ENCODE data around the gene EPC1.
A peak's percentile ranks its signal among the peaks of the same experiment; 100 is the strongest.

Gene EPC1

GRCh38 chr10:32298075-32298812, 48.7 kb downstream of the EPC1 start:
- DNase-seq (ENCODE audit: low spot score in 2 of 2): no peak

DNA sequence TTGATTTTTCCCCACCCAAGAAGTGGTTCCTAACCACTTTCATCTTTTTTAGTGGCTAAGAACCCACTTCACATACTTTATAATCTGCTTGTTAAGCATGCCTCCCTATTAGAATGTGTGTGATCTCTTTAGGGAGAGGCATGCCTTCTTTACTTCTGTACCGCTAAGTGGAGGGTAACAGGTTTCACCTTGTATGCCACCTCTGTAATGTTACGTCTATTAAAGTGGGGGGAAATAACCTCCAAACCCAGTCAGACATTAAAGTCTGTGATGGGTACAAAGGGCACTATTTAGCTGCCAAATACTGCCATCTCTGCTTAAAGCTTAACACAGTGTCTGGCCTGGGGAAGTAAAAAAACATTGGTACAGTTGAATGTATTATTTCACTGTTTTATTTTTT, 51.9 kb downstream of the EPC1 start:
- peaks cover 24% of the 10 kb centered on the region for H3K4me1 Mint-ChIP-seq
- DNase-seq (ENCODE audit: low spot score in 2 of 2) (no peak), ATAC-seq (no peak)
- no peaks in the 10 kb centered on the region for H3K9me3 Mint-ChIP-seq
- H3K4me3 Mint-ChIP-seq: no peak overlapping the region
- H3K27ac Mint-ChIP-seq: peak overlapping the region; percentile 69
- peaks cover 74% of the 10 kb centered on the region for H3K36me3 Mint-ChIP-seq

More at GRCh38 chr10:32298075-32298812, 48.7 kb downstream of the EPC1 start:
- Mint-ChIP-seq H3K27ac (peak overlapping the region; percentile 77), H3K36me3 (peaks cover 68% of the 10 kb centered on the region), H3K9me3 (no peaks in the 10 kb centered on the region), H3K4me3 (peak overlapping the region; percentile 53), H3K4me1 (peaks cover 37% of the 10 kb centered on the region)
- ATAC-seq: no peak

DNA sequence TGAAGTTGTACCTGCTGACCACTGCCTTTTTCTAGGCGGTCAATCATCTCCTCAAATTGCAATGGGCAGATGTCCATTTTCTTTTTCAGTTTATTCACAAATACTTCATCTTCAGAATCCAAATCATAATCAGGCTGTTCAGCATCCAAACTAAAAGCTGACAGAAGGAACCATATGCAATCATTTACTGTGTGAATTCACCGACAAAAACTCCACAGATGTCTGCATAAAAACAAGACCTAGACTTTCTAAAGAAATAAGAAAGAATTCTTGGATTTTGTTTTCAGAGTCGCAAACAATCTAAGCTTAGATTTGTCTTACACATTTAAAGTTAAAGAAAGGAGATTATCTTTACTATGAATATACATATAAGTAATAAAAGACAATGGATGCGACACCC, 53.4 kb downstream of the EPC1 start:
- Mint-ChIP-seq H3K36me3 (peaks cover 76% of the 10 kb centered on the region), H3K4me1 (peaks cover 14% of the 10 kb centered on the region), H3K27ac (peak overlapping the region; percentile 32), H3K4me3 (no peak overlapping the region), H3K9me3 (no peaks in the 10 kb centered on the region)
- ATAC-seq: no peak
- DNase-seq (ENCODE audit: low spot score in 2 of 2): no peak

GRCh38 chr10:32279795-32280194, 67.2 kb downstream of the EPC1 start:
- no peaks in the 10 kb centered on the region for H3K9me3 Mint-ChIP-seq
- H3K27ac Mint-ChIP-seq: no peak overlapping the region
- H3K36me3 Mint-ChIP-seq: peaks cover 94% of the 10 kb centered on the region
- H3K4me1 Mint-ChIP-seq: no peaks in the 10 kb centered on the region
- ATAC-seq: no peak
- H3K4me3 Mint-ChIP-seq: no peak overlapping the region
- DNase-seq (ENCODE audit: low spot score in 2 of 2): no peak

GRCh38 chr10:32273336-32273735, 73.6 kb downstream of the EPC1 start:
- DNase-seq (ENCODE audit: low spot score in 2 of 2) (no peak), ATAC-seq (no peak)
- peaks cover 99% of the 10 kb centered on the region for H3K36me3 Mint-ChIP-seq
- no peak overlapping the region for H3K4me3 Mint-ChIP-seq
- H3K9me3 Mint-ChIP-seq: no peaks in the 10 kb centered on the region
- H3K27ac Mint-ChIP-seq: no peak overlapping the region
- peaks cover 6% of the 10 kb centered on the region for H3K4me1 Mint-ChIP-seq

GRCh38 chr10:32271617-32272016, 75.3 kb downstream of the EPC1 start:
- peaks cover 99% of the 10 kb centered on the region for H3K36me3 Mint-ChIP-seq
- H3K4me1 Mint-ChIP-seq: peaks cover 6% of the 10 kb centered on the region
- DNase-seq (ENCODE audit: low spot score in 2 of 2) (no peak), ATAC-seq (no peak)
- H3K27ac Mint-ChIP-seq: peak overlapping the region; percentile 51
- H3K9me3 Mint-ChIP-seq: no peaks in the 10 kb centered on the region
- H3K4me3 Mint-ChIP-seq: no peak overlapping the region

DNA sequence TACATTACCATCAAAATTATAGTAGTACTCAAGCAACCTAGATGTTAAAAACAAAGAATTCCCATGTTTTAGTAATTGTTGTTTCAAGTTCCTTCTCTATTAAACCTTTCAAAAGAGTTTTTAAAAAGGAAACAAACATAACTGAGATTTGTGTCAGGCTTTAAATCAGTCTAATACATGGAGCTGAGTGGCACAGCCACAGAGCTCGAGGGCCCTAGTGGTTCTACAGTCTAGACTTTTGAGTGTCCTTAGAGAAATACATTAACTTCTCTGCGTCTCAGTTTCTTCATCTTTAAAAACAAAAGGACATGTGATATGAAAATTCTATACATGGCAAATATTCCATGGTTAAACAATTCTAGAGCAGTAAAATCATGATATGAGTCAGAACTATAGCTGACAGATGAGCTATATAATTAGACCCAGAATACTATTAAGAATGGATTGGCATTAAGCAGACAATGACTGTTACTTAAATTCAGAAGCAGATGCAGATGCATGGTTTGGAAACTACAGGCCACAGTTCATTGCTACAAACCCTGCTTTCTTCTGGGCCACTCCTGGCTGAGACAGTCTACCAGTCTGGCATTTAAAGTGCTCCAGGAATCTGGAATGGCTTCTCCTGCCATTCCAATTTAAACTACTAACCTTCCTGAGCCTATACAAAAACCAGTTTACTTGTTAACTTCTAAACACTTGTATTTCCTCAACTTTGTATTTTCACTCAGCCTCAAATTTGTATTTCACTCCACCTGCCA, 77.4 kb downstream of the EPC1 start:
- no peaks in the 10 kb centered on the region for H3K9me3 Mint-ChIP-seq
- no peak overlapping the region for H3K4me3 Mint-ChIP-seq
- peak overlapping the region; percentile 56 for H3K27ac Mint-ChIP-seq
- no peak for ATAC-seq
- peaks cover 80% of the 10 kb centered on the region for H3K36me3 Mint-ChIP-seq
- peaks cover 6% of the 10 kb centered on the region for H3K4me1 Mint-ChIP-seq
- DNase-seq (ENCODE audit: low spot score in 2 of 2): peak in 1 of 2 donors; percentile 7

DNA sequence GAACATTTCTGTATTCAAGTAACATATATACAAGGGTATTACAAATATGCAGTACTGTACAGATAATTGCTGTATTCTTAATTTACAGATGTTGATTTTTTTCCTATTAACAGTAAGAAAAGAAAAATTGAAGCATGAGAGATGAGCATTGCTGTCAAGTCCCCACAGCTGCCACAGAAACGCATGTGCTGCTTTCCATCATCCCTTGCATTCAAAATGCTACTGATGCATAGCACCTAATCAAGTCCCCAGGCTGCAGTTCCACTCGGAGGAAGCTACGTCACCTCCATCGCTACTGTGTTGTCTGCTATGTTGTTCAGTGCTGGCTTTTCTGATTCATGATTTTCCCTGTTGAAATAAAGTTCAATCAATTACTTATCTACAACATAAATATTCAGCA, 78.2 kb downstream of the EPC1 start:
- ATAC-seq (no peak), DNase-seq (ENCODE audit: low spot score in 2 of 2) (peak in 1 of 2 donors; percentile 35)
- no peak overlapping the region for H3K27ac Mint-ChIP-seq
- no peak overlapping the region for H3K4me3 Mint-ChIP-seq
- H3K36me3 Mint-ChIP-seq: peaks cover 73% of the 10 kb centered on the region
- no peaks in the 10 kb centered on the region for H3K9me3 Mint-ChIP-seq
- H3K4me1 Mint-ChIP-seq: peaks cover 6% of the 10 kb centered on the region

DNA sequence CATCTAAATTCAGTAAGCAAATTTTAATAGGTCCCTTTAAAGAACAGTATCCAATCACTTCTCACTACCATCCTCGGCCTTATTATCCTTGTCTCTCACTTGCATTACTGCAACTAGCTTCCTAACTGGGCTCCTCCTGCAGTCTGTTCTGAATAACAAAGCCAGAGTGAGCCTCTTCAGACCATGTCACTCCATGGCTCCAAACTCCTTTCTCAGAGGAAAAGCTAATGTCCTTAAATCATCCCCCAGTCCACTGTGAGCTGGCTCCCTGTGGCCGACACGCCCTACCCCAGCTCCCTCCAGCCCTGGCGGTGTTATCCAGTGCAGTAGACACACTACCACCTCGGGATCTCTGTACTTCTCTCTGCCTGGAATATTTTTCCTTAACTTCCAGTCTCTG, 80.0 kb downstream of the EPC1 start:
- no peak overlapping the region for H3K4me3 Mint-ChIP-seq
- H3K4me1 Mint-ChIP-seq: peaks cover 6% of the 10 kb centered on the region
- no peaks in the 10 kb centered on the region for H3K9me3 Mint-ChIP-seq
- ATAC-seq (no peak), DNase-seq (ENCODE audit: low spot score in 2 of 2) (peak in 1 of 2 donors; percentile 43)
- peak overlapping the region; percentile 1 for H3K27ac Mint-ChIP-seq
- peaks cover 55% of the 10 kb centered on the region for H3K36me3 Mint-ChIP-seq

- no peak overlapping the region for H3K4me3 Mint-ChIP-seq
- H3K9me3 Mint-ChIP-seq: no peaks in the 10 kb centered on the region
- ATAC-seq: no peak
- peaks cover 51% of the 10 kb centered on the region for H3K36me3 Mint-ChIP-seq
- H3K4me1 Mint-ChIP-seq: peaks cover 6% of the 10 kb centered on the region
- peak in 1 of 2 donors; percentile 23 for DNase-seq (ENCODE audit: low spot score in 2 of 2)
- no peak overlapping the region for H3K27ac Mint-ChIP-seq
Observed at GRCh38 chr10:32266566-32266965, 80.4 kb downstream of the EPC1 start.

DNA sequence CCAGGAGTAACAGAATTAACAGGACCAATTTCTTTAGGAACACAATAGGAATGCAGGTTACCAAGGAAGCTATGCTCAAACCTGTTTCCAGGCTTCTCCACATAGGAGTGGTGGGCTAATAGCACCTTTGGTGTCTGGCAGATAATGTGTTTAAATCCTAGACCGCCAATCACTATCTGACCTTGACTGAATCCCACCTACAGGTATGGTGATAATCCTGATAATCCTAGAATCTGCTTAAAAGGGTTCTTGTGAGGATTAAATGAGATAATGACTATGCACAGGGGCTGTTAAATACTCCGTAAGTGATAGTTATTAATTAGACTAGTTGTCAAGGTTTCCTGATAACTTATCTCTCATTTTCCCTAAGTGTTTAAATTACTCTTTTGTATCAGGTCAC, 81.2 kb downstream of the EPC1 start:
- ATAC-seq (no peak), DNase-seq (ENCODE audit: low spot score in 2 of 2) (no peak)
- Mint-ChIP-seq H3K4me1 (peaks cover 6% of the 10 kb centered on the region), H3K27ac (no peak overlapping the region), H3K36me3 (peaks cover 43% of the 10 kb centered on the region), H3K9me3 (no peaks in the 10 kb centered on the region), H3K4me3 (no peak overlapping the region)

GRCh38 chr10:32263300-32263699, 83.7 kb downstream of the EPC1 start:
- peaks cover 19% of the 10 kb centered on the region for H3K36me3 Mint-ChIP-seq
- H3K4me3 Mint-ChIP-seq: no peak overlapping the region
- ATAC-seq (peak; percentile 39), DNase-seq (ENCODE audit: low spot score in 2 of 2) (peak in 1 of 2 donors; percentile 39)
- no peaks in the 10 kb centered on the region for H3K9me3 Mint-ChIP-seq
- H3K4me1 Mint-ChIP-seq: no peaks in the 10 kb centered on the region
- no peak overlapping the region for H3K27ac Mint-ChIP-seq

GRCh38 chr10:32259551-32259950, 87.4 kb downstream of the EPC1 start:
- ATAC-seq (no peak), DNase-seq (ENCODE audit: low spot score in 2 of 2) (no peak)
- no peak overlapping the region for H3K27ac Mint-ChIP-seq
- peaks cover 8% of the 10 kb centered on the region for H3K36me3 Mint-ChIP-seq
- no peaks in the 10 kb centered on the region for H3K4me1 Mint-ChIP-seq
- H3K4me3 Mint-ChIP-seq: no peak overlapping the region
- H3K9me3 Mint-ChIP-seq: no peaks in the 10 kb centered on the region

GRCh38 chr10:32256613-32257437, 90.1 kb downstream of the EPC1 start:
- Mint-ChIP-seq H3K36me3 (peaks cover 8% of the 10 kb centered on the region), H3K9me3 (no peaks in the 10 kb centered on the region), H3K4me3 (no peak overlapping the region), H3K27ac (peak overlapping the region; percentile 20), H3K4me1 (peaks cover 10% of the 10 kb centered on the region)
- DNase-seq (ENCODE audit: low spot score in 2 of 2) (peak; percentile 59 to 85), ATAC-seq (peak; percentile 72)

- H3K9me3 Mint-ChIP-seq: no peaks in the 10 kb centered on the region
Observed at GRCh38 chr10:32253821-32254220, 93.1 kb downstream of the EPC1 start.

More at GRCh38 chr10:32253821-32254220, 93.1 kb downstream of the EPC1 start:
- ATAC-seq: no peak
- Mint-ChIP-seq H3K4me3 (no peak overlapping the region), H3K36me3 (peaks cover 8% of the 10 kb centered on the region), H3K27ac (no peak overlapping the region), H3K4me1 (peaks cover 24% of the 10 kb centered on the region)
- peak in 1 of 2 donors; percentile 47 for DNase-seq (ENCODE audit: low spot score in 2 of 2)
